Bronchial epithelial cell (primary cell): ENCODE measurements around the gene IDH3G. TPM values are rescaled to one million over a fixed set of nuclear protein-coding genes. Genes with fewer than 3 reads are reported as not detected.
A peak's percentile ranks its signal among the peaks of the same experiment; 100 is the strongest.
"Not testable (repeated sequence)": the region's sequence is repeated elsewhere in the genome, so short reads cannot be mapped to it uniquely, and the experiment has no call there.

ENCODE experiments used
- DNase-seq: peaks from one replicate; pipeline ENCODE4 v3.0.0-alpha.2; 2010; ENCODE audit warnings: low read depth
- FAIRE-seq: peaks from 2 replicates; lab custom pipeline; 2011; peaks lifted over from hg19 to GRCh38; lab: Jason Lieb, UNC
- H3K27me3 ChIP-seq: 2 replicates; pipeline ENCODE4 v1.5.1; 2011; ENCODE audit warnings: low read length; ENCODE audit not compliant: control insufficient read depth, insufficient read depth
- H3K36me3 ChIP-seq: 2 replicates; pipeline ENCODE4 v1.5.1; 2011; ENCODE audit warnings: low read length; ENCODE audit not compliant: control insufficient read depth, insufficient read depth
- H3K4me3 ChIP-seq: 2 replicates; pipeline ENCODE4 v1.5.1; 2011; ENCODE audit warnings: mild to moderate bottlenecking, low read depth, low read length, control low read depth
- CTCF ChIP-seq: IDR thresholded peaks from 2 replicates; pipeline ENCODE4 v1.5.1; 2011; ENCODE audit warnings: mild to moderate bottlenecking, moderate library complexity, low read length, control low read depth, inconsistent platforms; ENCODE audit not compliant: insufficient read depth, severe bottlenecking
- total RNA-seq: library from RNA; depleted of rRNA; stranded (reverse); fragments of >200 nt; gene quantifications from 2 replicates; pipeline ENCODE4 v1.2.1, GENCODE V29; 2014

IDH3G gene
- total RNA-seq, 1 donor from 2014 or later, result 26.3 TPM

DNA sequence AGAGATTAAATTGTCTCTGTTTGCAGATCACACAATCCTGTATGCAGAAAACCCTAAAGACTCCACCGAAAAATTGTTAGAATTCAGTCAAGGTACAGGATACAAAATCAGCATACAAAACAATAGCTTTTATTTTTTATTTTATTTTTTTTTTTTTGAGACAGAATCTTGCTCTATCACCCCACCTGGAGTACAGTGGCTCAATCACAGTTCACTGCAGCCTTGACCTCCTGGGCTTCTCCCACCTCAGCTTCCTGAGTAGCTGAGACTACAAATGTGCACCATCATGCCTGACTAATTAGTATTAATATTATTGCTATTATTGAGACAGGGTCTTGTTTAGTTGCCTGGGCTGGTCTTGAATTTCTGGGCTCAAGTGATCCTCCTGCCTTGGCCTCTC lies 39.0 kb downstream of the IDH3G start:
- Histone ChIP-seq H3K27me3 (no peaks in the 10 kb centered on the region), H3K4me3 (no peak overlapping the region), H3K36me3 (no peaks in the 10 kb centered on the region)
- DNase-seq (no peak), FAIRE-seq (no peak)
- no peak for TF ChIP-seq CTCF

DNA sequence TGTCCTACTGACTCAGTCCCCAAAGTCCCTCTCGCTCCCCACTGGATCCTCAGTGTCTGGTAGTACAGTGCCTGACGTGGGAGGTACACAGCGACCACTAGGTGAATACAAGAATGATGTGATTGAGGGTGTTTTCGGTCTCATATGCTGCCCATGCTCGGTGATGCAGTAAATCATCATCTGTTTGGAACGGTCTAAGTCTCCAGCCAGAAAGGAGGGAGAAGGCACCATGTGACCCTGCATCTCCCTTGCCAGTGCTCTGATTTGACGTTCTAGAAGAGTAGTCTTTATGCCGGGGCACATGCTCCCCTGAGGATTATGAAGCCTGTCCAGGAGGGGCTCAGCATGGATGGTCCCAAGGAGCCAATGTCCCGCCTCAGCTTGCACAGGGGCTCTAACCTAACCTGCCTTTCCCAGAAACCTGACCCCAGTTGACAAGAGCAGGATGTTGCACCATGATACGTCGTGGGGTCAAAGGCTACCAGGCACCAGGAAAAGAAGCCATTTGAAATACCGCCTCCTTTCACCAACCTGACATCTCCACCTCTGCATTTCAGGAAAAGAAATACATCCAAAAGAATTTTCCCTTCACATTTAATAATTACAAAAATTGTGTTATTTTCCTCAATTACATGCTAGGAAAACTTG lies 43.9 kb downstream of the IDH3G start:
- Histone ChIP-seq H3K27me3 (no peaks in the 10 kb centered on the region), H3K36me3 (no peaks in the 10 kb centered on the region), H3K4me3 (no peak overlapping the region)
- no peak for TF ChIP-seq CTCF
- FAIRE-seq, result no peak
- DNase-seq, result no peak

DNA sequence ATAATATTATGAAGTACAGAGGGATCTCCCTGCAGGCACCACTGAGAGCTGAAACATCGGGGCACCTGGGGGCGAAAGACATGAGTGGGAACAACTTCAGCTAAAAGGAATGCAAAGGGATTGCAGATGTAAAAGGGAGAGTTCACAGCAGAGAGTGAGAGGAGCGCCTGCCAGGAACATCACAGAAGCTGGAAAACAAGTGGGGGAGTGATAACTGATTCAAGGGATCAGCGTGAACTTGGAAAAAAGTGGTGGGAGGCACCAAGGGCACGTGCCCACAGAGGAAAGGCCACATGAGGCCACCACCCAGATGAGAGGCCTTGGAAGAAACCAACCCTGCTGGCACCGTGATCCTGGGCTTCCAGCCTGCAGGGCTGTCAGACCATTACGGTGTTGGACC lies 45.2 kb downstream of the IDH3G start:
- FAIRE-seq, H3K27me3 ChIP-seq: not testable (repeated sequence)

DNA sequence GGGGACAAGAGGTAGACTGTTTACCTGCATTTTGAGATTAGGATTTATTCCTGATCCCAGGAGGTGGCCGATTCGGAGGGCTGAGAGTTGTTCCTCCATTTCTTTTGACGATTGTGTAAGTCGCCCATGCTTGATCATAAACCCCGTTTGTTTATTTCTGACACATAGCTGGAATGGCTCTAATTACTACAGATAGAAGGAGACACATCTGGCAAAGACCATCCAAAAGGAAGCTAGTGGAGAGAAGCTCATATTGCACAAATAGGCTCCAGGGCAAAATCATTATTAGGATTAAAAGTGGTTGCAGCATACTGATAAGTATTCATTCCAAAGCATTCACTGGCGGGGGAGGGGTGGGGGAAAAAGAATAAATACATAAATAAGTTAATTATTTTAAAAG lies 47.2 kb downstream of the IDH3G start:
- not testable (repeated sequence) for H3K36me3 ChIP-seq, DNase-seq, H3K27me3 ChIP-seq, H3K4me3 ChIP-seq, FAIRE-seq

More for the DNA sequence above, 45.2 kb downstream of the IDH3G start:
- H3K36me3 ChIP-seq, DNase-seq, H3K4me3 ChIP-seq: not testable (repeated sequence)

DNA sequence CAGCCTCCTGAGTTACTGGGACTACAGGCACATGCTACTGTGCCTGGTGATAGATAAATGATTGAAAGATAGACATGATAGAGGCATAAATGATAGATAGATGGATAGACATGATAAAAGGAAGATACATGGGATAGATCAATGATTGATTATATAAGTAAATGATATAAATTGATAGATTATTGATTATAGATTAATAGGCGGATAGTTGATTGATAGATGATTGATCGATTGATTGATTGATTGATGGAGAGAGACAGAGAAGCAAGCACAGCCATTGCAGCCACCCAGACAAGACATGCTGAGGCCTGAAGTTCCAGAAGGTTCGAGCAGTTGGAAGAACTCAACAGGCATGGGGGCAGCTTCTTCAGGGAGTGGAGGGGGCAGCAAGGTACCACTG lies 47.8 kb downstream of the IDH3G start:
- FAIRE-seq, result no peak

DNA sequence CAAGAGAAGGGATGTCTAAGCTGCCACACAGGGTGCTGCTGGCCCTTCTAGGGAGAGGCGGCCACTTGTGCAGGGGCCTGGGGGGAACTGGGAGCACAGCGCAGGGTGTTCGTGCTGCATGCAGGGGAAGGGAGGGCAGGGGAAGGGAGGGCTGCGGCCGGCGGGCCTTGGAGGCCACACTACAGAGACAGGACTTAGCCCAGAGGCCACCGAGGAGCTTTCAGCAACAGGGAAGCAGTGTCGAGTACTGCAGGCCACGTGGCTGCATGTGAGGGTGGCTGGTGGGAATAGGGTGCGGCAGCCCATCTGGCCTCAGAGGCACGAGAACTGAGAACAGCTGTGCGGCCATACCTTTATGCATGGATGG lies 49.1 kb downstream of the IDH3G start:
- not testable (repeated sequence) for DNase-seq, H3K27me3 ChIP-seq, H3K4me3 ChIP-seq, FAIRE-seq, H3K36me3 ChIP-seq

More for the DNA sequence above, 47.8 kb downstream of the IDH3G start:
- H3K4me3 ChIP-seq, result no peak overlapping the region
- no peak for TF ChIP-seq CTCF
- DNase-seq, result no peak
- H3K27me3 ChIP-seq, result no peaks in the 10 kb centered on the region
- no peaks in the 10 kb centered on the region for H3K36me3 ChIP-seq

DNA sequence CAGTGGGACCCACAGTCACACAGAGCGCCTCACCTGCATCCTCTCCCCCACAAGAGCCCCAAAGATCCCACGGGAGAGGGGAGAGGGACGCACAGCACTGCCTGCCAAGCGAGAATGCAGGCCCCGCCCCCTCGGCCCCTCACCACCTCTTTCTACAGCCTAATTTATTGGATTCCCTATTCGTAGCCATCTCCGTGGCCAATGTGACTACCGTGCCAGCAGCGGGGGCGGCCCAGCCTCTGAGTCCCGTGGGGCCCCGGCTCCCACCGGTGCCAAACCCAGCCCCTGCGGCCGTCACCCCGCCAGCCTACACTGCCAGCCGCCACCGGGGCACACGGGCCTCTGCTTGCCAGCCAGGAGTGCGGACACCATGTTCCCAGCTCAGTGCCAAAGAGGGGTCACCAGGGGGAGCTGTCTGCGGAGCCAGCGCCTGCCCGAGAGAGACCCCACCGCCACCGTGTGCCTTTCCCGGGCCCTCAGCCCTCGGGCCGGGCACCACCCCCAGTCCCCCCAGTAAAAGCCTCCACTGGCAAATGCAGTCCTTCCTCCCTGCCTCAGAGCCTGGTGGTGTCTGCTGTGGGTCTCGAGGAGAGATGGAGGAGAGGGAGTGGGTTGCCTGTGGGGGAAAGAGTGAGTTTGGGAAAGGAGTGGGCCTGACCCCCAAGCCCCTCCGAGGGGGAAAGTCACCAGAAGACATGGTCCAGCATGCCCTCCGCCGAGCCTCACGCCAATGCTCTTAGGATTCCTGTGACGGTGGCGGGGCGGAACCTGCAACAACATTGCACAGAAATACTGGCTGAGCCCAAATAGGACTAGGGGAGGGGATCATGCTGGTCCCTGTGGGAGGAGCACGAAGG lies 49.7 kb downstream of the IDH3G start:
- FAIRE-seq (no peak), DNase-seq (no peak)
- Histone ChIP-seq H3K4me3 (no peak overlapping the region), H3K36me3 (no peaks in the 10 kb centered on the region), H3K27me3 (no peaks in the 10 kb centered on the region)
- peak; percentile 15 for TF ChIP-seq CTCF

DNA sequence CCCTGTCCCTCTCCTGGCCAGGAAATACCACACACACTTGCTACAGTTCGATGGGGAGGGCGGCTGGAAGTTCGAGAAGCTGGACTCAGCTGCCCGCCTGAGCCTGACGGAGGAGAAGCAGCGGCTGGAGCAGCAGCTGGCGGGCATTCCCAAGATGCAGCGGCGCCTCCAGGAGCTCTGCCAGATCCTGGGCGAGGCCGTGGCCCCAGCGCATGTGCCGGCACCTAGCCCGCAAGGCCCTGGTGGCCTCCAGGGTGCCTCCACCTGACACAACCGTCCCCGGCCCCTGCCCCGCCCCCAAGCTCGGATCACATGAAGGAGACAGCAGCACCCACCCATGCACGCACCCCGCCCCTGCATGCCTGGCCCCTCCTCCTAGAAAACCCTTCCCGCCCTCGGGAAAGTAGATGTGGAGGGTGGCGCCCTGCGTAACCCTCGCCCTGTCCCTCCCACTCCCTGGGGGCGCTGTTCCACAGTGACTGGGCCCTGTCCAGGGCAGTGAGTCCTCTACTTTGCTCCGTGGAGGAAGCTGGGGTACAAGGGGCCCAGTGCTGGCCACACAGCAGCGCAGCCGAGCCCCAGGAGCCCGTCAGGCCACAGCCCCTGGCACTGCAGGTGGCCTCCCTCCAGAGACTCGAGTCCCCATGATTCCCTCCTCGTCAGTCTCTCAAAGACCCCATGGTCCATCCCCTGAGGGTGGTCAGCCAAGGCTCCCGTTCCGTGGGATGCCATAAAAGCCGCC lies 50.5 kb downstream of the IDH3G start:
- DNase-seq, result peak; percentile 28
- H3K4me3 ChIP-seq, H3K27me3 ChIP-seq, H3K36me3 ChIP-seq, FAIRE-seq: not testable (repeated sequence)

- H3K36me3 ChIP-seq, DNase-seq, FAIRE-seq, H3K27me3 ChIP-seq, H3K4me3 ChIP-seq: not testable (repeated sequence)
Observed at GRCh38 chrX:153742796-153743467, 51.2 kb downstream of the IDH3G start.
